Measurements from ENCODE around the gene COX6A1.
A peak's percentile ranks its signal among the peaks of the same experiment; 100 is the strongest.
"Not testable (repeated sequence)": the region's sequence is repeated elsewhere in the genome, so short reads cannot be mapped to it uniquely, and the experiment has no call there.

COX6A1 gene

GRCh38 chr12:120468325-120468820 is 30.5 kb downstream of the COX6A1 start:
- no peak for DNase-seq (ENCODE audit: low read depth in 2 of 2)

GRCh38 chr12:120468821-120469449 is 31.0 kb downstream of the COX6A1 start:
- peak in 1 of 2 donors; percentile 41 for DNase-seq (ENCODE audit: low read depth in 2 of 2)

GRCh38 chr12:120469450-120470149 is 31.7 kb downstream of the COX6A1 start, which contains the start of gene SRSF9:
Gene SRSF9 (minus strand): TSS chr12:120469748. CDS start chr12:120469609, 139 bp downstream.
- DNase-seq (ENCODE audit: low read depth in 2 of 2) = peak; percentile 95

GRCh38 chr12:120470150-120470784 is 32.4 kb downstream of the COX6A1 start:
- no peak for DNase-seq (ENCODE audit: low read depth in 2 of 2)

- DNase-seq (ENCODE audit: low read depth in 2 of 2) = no peak
Observed at GRCh38 chr12:120472521-120472920, 34.6 kb downstream of the COX6A1 start.

GRCh38 chr12:120473807-120474615 is 36.1 kb downstream of the COX6A1 start:
- DNase-seq (ENCODE audit: low read depth in 2 of 2) = no peak

GRCh38 chr12:120474616-120474960 is 36.7 kb downstream of the COX6A1 start:
- no peak for DNase-seq (ENCODE audit: low read depth in 2 of 2)

- no peak for DNase-seq (ENCODE audit: low read depth in 2 of 2)
Observed at GRCh38 chr12:120475643-120476042, 37.7 kb downstream of the COX6A1 start.

- no peak for DNase-seq (ENCODE audit: low read depth in 2 of 2)
Observed at GRCh38 chr12:120479458-120479857, 41.5 kb downstream of the COX6A1 start.

GRCh38 chr12:120480211-120480610 is 42.3 kb downstream of the COX6A1 start:
- no peak for DNase-seq (ENCODE audit: low read depth in 2 of 2)

- DNase-seq (ENCODE audit: low read depth in 2 of 2) = no peak
Observed at GRCh38 chr12:120481022-120481767, 43.3 kb downstream of the COX6A1 start.

- no peak for DNase-seq (ENCODE audit: low read depth in 2 of 2)
Observed at GRCh38 chr12:120483621-120484020, 45.7 kb downstream of the COX6A1 start.

GRCh38 chr12:120485961-120486881 is 48.3 kb downstream of the COX6A1 start:
- no peak for DNase-seq (ENCODE audit: low read depth in 2 of 2)

GRCh38 chr12:120487552-120487951 is 49.6 kb downstream of the COX6A1 start:
- not testable (repeated sequence) for DNase-seq (ENCODE audit: low read depth in 2 of 2)

GRCh38 chr12:120488057-120488640 is 50.2 kb downstream of the COX6A1 start:
- no peak for DNase-seq (ENCODE audit: low read depth in 2 of 2)

- no peak for DNase-seq (ENCODE audit: low read depth in 2 of 2)
Observed at GRCh38 chr12:120489018-120489417, 51.1 kb downstream of the COX6A1 start.

- no peak for DNase-seq (ENCODE audit: low read depth in 2 of 2)
Observed at GRCh38 chr12:120490325-120490724, 52.4 kb downstream of the COX6A1 start.

All from stimulated activated CD4-positive, alpha-beta T cell treated with anti-CD3 and anti-CD28 coated beads, Interleukin-1b, Interleukin-23, amount 100 ng/mL, for 1 hour (primary cell).